Astrocyte (in vitro differentiated cells and primary cell): ENCODE data around the gene NECAP2. TPM values are rescaled to one million over a fixed set of nuclear protein-coding genes. Genes with fewer than 3 reads are reported as not detected.
"Not testable (repeated sequence)": the region's sequence is repeated elsewhere in the genome, so short reads cannot be mapped to it uniquely, and the experiment has no call there.

Experiments used
- DNase-seq: peaks from one replicate; pipeline ENCODE4 v3.0.0-alpha.2; 2010; ENCODE audit warnings: low read depth
- FAIRE-seq: peaks from 2 replicates; lab custom pipeline; 2011; peaks lifted over from hg19 to GRCh38; lab: Jason Lieb, UNC
- H2AFZ ChIP-seq: 2 replicates; pipeline ENCODE4 v1.6.0; 2012; ENCODE audit warnings: low read depth, low read length, inconsistent platforms
- H3K27ac ChIP-seq: 2 replicates; pipeline ENCODE4 v1.5.1; 2011; ENCODE audit warnings: low read depth, low read length, inconsistent platforms
- H3K27me3 ChIP-seq: 2 replicates; pipeline ENCODE4 v1.6.0; 2011; ENCODE audit warnings: low read length, inconsistent platforms; ENCODE audit not compliant: insufficient read depth
- H3K36me3 ChIP-seq: 2 replicates; pipeline ENCODE4 v1.5.1; 2011; ENCODE audit warnings: low read length, inconsistent platforms; ENCODE audit not compliant: insufficient read depth
- H3K4me1 ChIP-seq: 2 replicates; pipeline ENCODE4 v1.5.1; 2011; ENCODE audit warnings: low read length, inconsistent platforms; ENCODE audit not compliant: insufficient read depth
- H3K4me2 ChIP-seq: 2 replicates; pipeline ENCODE4 v1.6.0; 2012; ENCODE audit warnings: low read length, inconsistent platforms
- H3K4me3 ChIP-seq: 2 replicates; pipeline ENCODE4 v1.5.1; 2011; ENCODE audit warnings: low read depth, mild to moderate bottlenecking, low read length, inconsistent platforms; ENCODE audit not compliant: insufficient read depth
- H3K79me2 ChIP-seq: 2 replicates; pipeline ENCODE4 v1.6.0; 2012; ENCODE audit warnings: mild to moderate bottlenecking, low read length, inconsistent platforms; ENCODE audit not compliant: insufficient read depth
- H3K9ac ChIP-seq: 2 replicates; pipeline ENCODE4 v1.6.0; 2012; ENCODE audit warnings: mild to moderate bottlenecking, low read length, inconsistent platforms
- H3K9me3 ChIP-seq: 2 replicates; pipeline ENCODE4 v1.5.1; 2012; ENCODE audit warnings: low read depth, mild to moderate bottlenecking, low read length, inconsistent platforms; ENCODE audit not compliant: insufficient read depth
- H4K20me1 ChIP-seq: 2 replicates; pipeline ENCODE4 v1.6.0; 2012; ENCODE audit warnings: low read length, inconsistent platforms; ENCODE audit not compliant: insufficient read depth
- H3K27ac Mint-ChIP-seq: one replicate; pipeline ENCODE4 v1.8.0; 2021; ENCODE audit warnings: mild to moderate bottlenecking, mixed read lengths; ENCODE audit not compliant: unreplicated experiment
- H3K27me3 Mint-ChIP-seq: one replicate; pipeline ENCODE4 v1.8.0; 2021; ENCODE audit warnings: low read depth, mixed read lengths; ENCODE audit not compliant: unreplicated experiment
- H3K36me3 Mint-ChIP-seq: one replicate; pipeline ENCODE4 v1.8.0; 2021; ENCODE audit warnings: low read depth, mixed read lengths; ENCODE audit not compliant: unreplicated experiment
- H3K4me1 Mint-ChIP-seq: one replicate; pipeline ENCODE4 v1.8.0; 2021; ENCODE audit warnings: low read depth, mixed read lengths; ENCODE audit not compliant: unreplicated experiment
- H3K4me3 Mint-ChIP-seq: one replicate; pipeline ENCODE4 v1.8.0; 2021; ENCODE audit warnings: mild to moderate bottlenecking, moderate library complexity, mixed read lengths; ENCODE audit not compliant: unreplicated experiment
- H3K9me3 Mint-ChIP-seq: one replicate; pipeline ENCODE4 v1.8.0; 2021; ENCODE audit warnings: mild to moderate bottlenecking, mixed read lengths; ENCODE audit not compliant: unreplicated experiment
- EZH2 ChIP-seq: IDR thresholded peaks from 2 replicates; pipeline ENCODE4 v1.6.1; 2012; ENCODE audit warnings: mild to moderate bottlenecking, low read length, inconsistent platforms; ENCODE audit not compliant: insufficient read depth
- total RNA-seq: library from RNA; stranded (reverse); gene quantifications from 2 replicates; pipeline ENCODE4 v1.2.1, GENCODE V29; 2021
- TF ChIP-seq, protein P1 (sequence below): IDR thresholded peaks from 2 replicates; pipeline ENCODE4 v1.5.1; 2011; ENCODE audit warnings: low read depth, mild to moderate bottlenecking, inconsistent platforms, low read length, moderate library complexity; ENCODE audit not compliant: insufficient read depth

Gene NECAP2
- total RNA-seq, 1 donor from 2014 or later, result 80.9 TPM

DNA sequence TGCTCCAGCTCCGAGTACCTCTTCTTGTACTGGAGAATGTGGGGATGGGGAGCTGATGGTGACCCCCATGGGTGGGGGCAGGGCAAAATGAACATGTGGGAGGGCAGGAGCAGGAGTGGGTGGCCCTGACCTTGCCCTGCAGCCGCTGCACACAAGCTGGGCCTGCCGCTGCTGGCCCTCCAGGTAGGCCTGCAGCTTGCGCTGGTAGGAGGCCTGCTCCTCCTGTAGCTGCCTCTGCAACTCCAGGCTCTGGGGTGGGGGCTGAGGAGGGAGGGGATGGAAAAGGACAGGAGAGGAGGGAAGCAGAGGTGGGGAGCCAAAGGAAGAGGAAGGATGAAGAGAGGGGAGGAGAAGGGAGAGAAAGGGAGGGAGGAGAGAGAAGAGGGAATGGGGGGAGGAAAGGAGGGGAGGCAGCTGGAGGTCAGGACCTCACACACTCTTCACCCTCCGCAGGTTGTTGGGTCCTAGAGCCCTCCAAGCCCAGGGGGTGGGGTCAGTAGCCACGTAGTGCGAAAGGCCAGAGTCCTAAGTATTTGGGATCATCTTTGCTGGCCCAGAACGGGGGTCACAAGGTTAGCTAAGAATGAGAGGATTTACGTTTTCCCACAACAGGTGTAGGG lies 50.6 kb downstream of the NECAP2 start:
- FAIRE-seq, result no peak
- Histone ChIP-seq H3K36me3 (no peaks in the 10 kb centered on the region), H3K9ac (no peak overlapping the region), H2AFZ (no peak overlapping the region), H4K20me1 (peaks cover 6% of the 10 kb centered on the region), H3K79me2 (peaks cover 5% of the 10 kb centered on the region), H3K4me2 (no peak overlapping the region), H3K9me3 (no peaks in the 10 kb centered on the region), H3K27me3 (no peaks in the 10 kb centered on the region), H3K27ac (no peak overlapping the region), H3K4me1 (no peaks in the 10 kb centered on the region), H3K4me3 (no peak overlapping the region)
- Mint-ChIP-seq H3K27me3 (no peaks in the 10 kb centered on the region), H3K36me3 (peaks cover 4% of the 10 kb centered on the region), H3K4me3 (no peak overlapping the region), H3K4me1 (peaks cover 2% of the 10 kb centered on the region), H3K9me3 (no peaks in the 10 kb centered on the region), H3K27ac (no peak overlapping the region)
- DNase-seq, result no peak
- TF ChIP-seq, protein P1, sequence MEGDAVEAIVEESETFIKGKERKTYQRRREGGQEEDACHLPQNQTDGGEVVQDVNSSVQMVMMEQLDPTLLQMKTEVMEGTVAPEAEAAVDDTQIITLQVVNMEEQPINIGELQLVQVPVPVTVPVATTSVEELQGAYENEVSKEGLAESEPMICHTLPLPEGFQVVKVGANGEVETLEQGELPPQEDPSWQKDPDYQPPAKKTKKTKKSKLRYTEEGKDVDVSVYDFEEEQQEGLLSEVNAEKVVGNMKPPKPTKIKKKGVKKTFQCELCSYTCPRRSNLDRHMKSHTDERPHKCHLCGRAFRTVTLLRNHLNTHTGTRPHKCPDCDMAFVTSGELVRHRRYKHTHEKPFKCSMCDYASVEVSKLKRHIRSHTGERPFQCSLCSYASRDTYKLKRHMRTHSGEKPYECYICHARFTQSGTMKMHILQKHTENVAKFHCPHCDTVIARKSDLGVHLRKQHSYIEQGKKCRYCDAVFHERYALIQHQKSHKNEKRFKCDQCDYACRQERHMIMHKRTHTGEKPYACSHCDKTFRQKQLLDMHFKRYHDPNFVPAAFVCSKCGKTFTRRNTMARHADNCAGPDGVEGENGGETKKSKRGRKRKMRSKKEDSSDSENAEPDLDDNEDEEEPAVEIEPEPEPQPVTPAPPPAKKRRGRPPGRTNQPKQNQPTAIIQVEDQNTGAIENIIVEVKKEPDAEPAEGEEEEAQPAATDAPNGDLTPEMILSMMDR, result no peak
- TF ChIP-seq EZH2, result no peak

DNA sequence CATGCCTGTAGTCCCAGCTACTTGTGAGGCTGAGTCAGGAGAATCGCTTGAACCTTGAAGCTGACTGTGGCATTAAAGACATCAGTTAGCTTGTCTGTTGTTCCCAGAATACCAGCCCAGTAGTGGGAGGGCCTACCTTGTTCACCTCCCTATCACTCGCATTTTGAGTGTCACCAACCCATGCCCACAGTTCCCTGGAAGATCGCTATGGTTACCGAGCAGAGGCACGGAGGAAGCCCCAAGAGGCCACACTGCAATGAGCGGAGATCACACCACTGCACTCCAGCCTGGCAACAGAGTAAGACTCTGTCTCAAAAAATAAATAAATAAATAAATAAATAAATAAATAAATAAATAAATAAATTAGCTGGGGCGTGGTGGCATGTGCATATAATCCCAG lies 52.4 kb downstream of the NECAP2 start:
- H3K27me3 ChIP-seq, H3K4me1 Mint-ChIP-seq, H4K20me1 ChIP-seq, H3K9me3 Mint-ChIP-seq, H3K27ac Mint-ChIP-seq, H3K27ac ChIP-seq, H3K9me3 ChIP-seq, FAIRE-seq, H3K36me3 ChIP-seq, H3K79me2 ChIP-seq, H3K27me3 Mint-ChIP-seq, H3K4me3 Mint-ChIP-seq, H2AFZ ChIP-seq, H3K4me2 ChIP-seq, H3K36me3 Mint-ChIP-seq, H3K9ac ChIP-seq, H3K4me3 ChIP-seq, H3K4me1 ChIP-seq: not testable (repeated sequence)
- peak; percentile 20 for DNase-seq

DNA sequence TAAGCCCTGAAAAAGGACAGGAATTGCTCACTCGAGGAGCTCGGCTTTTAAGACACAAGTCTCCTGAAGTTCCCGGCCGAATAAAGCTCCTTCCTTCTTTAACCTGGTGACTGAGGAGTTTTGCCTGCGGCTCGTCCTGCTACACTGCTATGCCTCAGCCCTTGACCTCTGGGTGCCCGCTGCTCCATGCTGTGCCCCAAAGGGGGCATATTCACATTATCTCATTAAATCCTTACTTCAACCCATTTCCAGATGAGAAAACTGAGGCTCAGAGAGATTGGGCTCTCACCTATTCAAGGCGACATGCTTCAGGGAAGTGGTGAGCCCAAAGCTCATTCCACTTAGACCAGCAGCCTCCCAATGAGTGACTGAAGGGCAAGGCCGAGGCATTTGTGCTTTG lies 53.2 kb downstream of the NECAP2 start:
- H3K36me3 ChIP-seq, H3K9me3 Mint-ChIP-seq, H3K4me3 ChIP-seq, H3K79me2 ChIP-seq, DNase-seq, H3K27ac Mint-ChIP-seq, H3K27me3 ChIP-seq, H3K36me3 Mint-ChIP-seq, H3K9ac ChIP-seq, H3K9me3 ChIP-seq, FAIRE-seq, H3K4me2 ChIP-seq, H4K20me1 ChIP-seq, H3K27ac ChIP-seq, H3K4me1 Mint-ChIP-seq, H3K27me3 Mint-ChIP-seq, H3K4me1 ChIP-seq, H3K4me3 Mint-ChIP-seq, H2AFZ ChIP-seq: not testable (repeated sequence)

DNA sequence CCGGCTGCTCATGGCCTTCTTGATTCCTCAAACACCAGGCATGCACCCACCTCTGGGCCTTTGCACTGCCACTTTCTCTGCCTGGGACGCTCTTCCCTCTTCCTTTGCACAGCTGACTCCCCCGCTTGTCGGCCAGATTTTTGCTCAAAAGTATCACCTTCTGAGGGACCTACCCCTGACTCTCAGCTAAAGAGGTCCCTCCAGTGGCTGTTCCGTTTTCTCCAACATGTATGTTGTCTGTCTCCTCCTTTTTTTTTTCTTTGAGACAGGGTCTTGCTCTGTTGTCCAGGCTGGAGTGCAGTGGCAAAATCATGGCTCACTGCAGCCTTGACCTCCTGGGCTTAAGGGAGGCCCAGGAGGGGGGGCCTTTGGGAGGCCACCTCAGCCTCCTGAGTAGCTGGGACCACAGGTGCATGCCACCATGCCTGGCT lies 57.0 kb downstream of the NECAP2 start:
- not testable (repeated sequence) for H3K4me1 Mint-ChIP-seq, H2AFZ ChIP-seq, DNase-seq, H3K27me3 ChIP-seq, H4K20me1 ChIP-seq, H3K9ac ChIP-seq, H3K27ac ChIP-seq, H3K9me3 ChIP-seq, FAIRE-seq, H3K27ac Mint-ChIP-seq, H3K4me3 ChIP-seq, H3K36me3 ChIP-seq, H3K4me1 ChIP-seq, H3K9me3 Mint-ChIP-seq, H3K79me2 ChIP-seq, H3K27me3 Mint-ChIP-seq, H3K36me3 Mint-ChIP-seq, H3K4me2 ChIP-seq
- peak overlapping the region; percentile 87 for H3K4me3 Mint-ChIP-seq

DNA sequence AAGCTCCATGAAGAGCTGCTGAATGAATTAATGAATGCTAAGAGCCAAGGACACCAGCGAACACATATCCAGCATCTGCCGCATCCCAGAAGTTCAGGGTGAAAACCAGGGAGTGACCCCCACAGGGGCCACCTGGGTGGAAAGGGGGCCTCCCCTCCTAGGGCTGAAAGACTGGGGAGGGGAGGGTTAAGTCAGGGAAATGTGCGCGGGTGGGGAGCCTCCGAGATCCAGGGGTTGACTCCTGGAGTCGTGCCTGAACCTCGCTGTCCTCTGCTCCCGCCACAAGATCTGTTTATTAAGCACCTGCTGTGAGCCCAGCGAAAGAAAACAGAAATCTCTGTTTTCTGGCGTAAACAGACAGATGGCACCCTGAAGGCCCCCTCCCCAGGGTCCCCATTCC lies 57.5 kb downstream of the NECAP2 start:
- H3K27me3 Mint-ChIP-seq, H3K9me3 ChIP-seq, H3K79me2 ChIP-seq, H2AFZ ChIP-seq, DNase-seq, H3K4me1 Mint-ChIP-seq, H3K4me1 ChIP-seq, H3K36me3 ChIP-seq, H3K27ac ChIP-seq, H3K36me3 Mint-ChIP-seq, FAIRE-seq, H3K27me3 ChIP-seq, H4K20me1 ChIP-seq, H3K9me3 Mint-ChIP-seq, H3K27ac Mint-ChIP-seq: not testable (repeated sequence)
- Histone ChIP-seq H3K4me2 (peak overlapping the region; percentile 99), H3K9ac (peak overlapping the region; percentile 88), H3K4me3 (peak overlapping the region; percentile 93)
- H3K4me3 Mint-ChIP-seq, result peak overlapping the region; percentile 87
